ENCODE results near the gene TMEM183A.

- TF ChIP-seq, protein P1, sequence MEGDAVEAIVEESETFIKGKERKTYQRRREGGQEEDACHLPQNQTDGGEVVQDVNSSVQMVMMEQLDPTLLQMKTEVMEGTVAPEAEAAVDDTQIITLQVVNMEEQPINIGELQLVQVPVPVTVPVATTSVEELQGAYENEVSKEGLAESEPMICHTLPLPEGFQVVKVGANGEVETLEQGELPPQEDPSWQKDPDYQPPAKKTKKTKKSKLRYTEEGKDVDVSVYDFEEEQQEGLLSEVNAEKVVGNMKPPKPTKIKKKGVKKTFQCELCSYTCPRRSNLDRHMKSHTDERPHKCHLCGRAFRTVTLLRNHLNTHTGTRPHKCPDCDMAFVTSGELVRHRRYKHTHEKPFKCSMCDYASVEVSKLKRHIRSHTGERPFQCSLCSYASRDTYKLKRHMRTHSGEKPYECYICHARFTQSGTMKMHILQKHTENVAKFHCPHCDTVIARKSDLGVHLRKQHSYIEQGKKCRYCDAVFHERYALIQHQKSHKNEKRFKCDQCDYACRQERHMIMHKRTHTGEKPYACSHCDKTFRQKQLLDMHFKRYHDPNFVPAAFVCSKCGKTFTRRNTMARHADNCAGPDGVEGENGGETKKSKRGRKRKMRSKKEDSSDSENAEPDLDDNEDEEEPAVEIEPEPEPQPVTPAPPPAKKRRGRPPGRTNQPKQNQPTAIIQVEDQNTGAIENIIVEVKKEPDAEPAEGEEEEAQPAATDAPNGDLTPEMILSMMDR (IDR thresholded peaks at IDR 0.05), result no peak
- TF ChIP-seq EZH2 (IDR thresholded peaks at IDR 0.05; ENCODE audit: borderline replicate concordance, insufficient read depth, low read depth, low read length, poor library complexity, severe bottlenecking), result no peak
Measured at GRCh38 chr1:202976633-202977032, 30.5 kb upstream of the TMEM183A start.
